Retinal pigment epithelial cell (primary cell): ENCODE results near the gene RUNX2.

Experiments
- DNase-seq: peaks from one replicate; pipeline ENCODE4 v3.0.0-alpha.2; 2010; ENCODE audit warnings: low read depth
- H3K4me3 ChIP-seq: 2 replicates; pipeline ENCODE4 v1.5.1; 2011; ENCODE audit warnings: mild to moderate bottlenecking, low read length, control low read depth, moderate library complexity
- CTCF ChIP-seq: conservative IDR thresholded peaks from 2 replicates; pipeline ENCODE4 v1.5.1; 2011; ENCODE audit warnings: low read depth, low read length, control low read depth, inconsistent platforms

Gene RUNX2

GRCh38 chr6:45705137-45705855 is 377.2 kb downstream of the RUNX2 start:
- TF ChIP-seq CTCF, result no peak
- DNase-seq, result no peak
- H3K4me3 ChIP-seq, result no peak overlapping the region

- H3K4me3 ChIP-seq, result no peak overlapping the region
- TF ChIP-seq CTCF, result no peak
- no peak for DNase-seq
Observed at GRCh38 chr6:45706319-45706718, 378.2 kb downstream of the RUNX2 start.

- no peak overlapping the region for H3K4me3 ChIP-seq
- no peak for TF ChIP-seq CTCF
- no peak for DNase-seq
Observed at GRCh38 chr6:45707176-45707575, 379.0 kb downstream of the RUNX2 start.

- no peak overlapping the region for H3K4me3 ChIP-seq
- DNase-seq, result no peak
- no peak for TF ChIP-seq CTCF
Observed at GRCh38 chr6:45709781-45710220, 381.7 kb downstream of the RUNX2 start.

GRCh38 chr6:45710304-45710821 is 382.2 kb downstream of the RUNX2 start:
- no peak for DNase-seq
- no peak for TF ChIP-seq CTCF
- no peak overlapping the region for H3K4me3 ChIP-seq

- no peak for DNase-seq
- no peak for TF ChIP-seq CTCF
Observed at GRCh38 chr6:45712076-45712475, 383.9 kb downstream of the RUNX2 start.

GRCh38 chr6:45712786-45713185 is 384.7 kb downstream of the RUNX2 start:
- no peak overlapping the region for H3K4me3 ChIP-seq
- no peak for TF ChIP-seq CTCF
- DNase-seq, result no peak

More at GRCh38 chr6:45712076-45712475, 383.9 kb downstream of the RUNX2 start:
- H3K4me3 ChIP-seq, result no peak overlapping the region
